HG03575 (cell line): ENCODE results near the gene ARMC2.

Experiments
- ATAC-seq: cut with Tn5 transposase; IDR thresholded peaks from one replicate; pipeline ENCODE4 v1.9.1; 2021; ENCODE audit not compliant: unreplicated experiment, insufficient number of reproducible peaks, low FRiP score; ENCODE audit errors: extremely low read depth

The ARMC2 gene

DNA sequence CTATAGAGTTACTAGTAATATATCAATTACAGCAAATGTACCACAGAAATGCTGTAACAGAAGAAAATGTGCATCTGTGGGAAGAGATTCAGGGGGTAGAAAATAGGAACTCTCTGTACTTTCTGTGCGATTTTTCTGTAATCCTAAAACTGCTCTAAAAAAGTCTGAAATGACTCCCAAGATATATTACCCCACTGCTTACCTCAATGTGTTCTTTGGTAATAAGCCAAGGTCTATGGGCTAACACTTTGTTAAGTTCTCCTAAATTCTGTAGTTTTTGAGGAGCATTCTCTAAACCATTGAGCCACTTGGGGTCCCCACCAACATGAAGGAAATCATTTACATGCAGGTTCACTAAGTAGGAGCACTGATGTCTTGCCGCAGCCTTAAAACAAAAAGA lies 152.1 kb downstream of the ARMC2 start:
- no peak for ATAC-seq

DNA sequence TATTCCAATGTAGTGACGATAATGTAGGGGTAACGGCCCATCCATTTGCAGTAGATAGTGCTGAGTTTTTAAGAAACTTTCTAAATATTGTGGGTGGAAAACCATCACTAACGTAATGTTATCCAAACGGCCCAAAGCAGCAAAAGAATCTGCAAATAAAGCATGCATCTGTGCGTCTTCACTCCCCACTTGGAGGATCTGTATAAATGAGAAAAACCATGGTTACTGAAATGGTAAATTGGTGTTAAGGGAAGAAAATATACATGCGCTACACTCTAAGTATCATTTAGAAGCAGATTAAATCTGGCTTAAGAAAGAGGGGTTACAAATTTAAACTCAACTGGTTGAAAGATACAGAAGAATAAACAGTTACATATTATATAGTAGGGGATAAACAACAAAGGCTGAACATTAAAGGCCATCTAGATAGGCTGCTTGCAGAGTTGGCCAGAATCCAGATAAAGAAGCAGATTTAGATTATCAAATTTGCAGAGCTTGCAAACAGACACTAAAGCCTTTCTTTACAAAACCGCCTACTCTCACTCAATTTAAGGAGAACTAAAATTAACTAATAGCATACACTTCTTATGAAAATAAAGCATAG lies 153.2 kb downstream of the ARMC2 start:
- no peak for ATAC-seq

DNA sequence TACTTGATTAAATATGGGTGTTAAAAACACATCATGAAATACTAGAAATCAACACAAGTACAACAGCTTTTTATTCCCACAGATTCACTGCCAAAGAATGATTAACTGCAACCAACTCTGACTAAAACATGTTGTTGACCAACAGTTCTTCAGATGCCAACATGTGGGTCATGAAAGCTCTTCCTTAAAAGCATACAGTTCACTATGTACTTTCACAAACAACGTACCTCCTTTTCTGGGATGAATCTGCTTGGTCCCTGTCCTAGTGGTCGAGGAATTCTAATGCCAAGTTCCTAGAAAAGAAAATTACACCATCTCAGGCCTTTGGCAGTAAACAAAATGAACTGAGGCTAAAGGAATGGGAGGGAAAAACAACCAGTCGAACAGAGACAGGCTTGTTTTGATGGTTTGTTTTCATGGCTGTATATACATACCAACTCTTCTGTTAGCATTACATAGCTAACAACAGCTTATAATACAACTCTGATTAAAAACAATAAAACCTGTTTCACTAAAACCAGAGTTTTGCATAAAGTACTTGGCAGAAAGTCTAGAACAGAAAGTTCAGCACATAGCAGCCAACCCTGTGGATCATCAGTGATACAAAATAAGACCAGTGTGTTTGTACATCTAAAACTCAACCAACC lies 154.0 kb downstream of the ARMC2 start:
- no peak for ATAC-seq

DNA sequence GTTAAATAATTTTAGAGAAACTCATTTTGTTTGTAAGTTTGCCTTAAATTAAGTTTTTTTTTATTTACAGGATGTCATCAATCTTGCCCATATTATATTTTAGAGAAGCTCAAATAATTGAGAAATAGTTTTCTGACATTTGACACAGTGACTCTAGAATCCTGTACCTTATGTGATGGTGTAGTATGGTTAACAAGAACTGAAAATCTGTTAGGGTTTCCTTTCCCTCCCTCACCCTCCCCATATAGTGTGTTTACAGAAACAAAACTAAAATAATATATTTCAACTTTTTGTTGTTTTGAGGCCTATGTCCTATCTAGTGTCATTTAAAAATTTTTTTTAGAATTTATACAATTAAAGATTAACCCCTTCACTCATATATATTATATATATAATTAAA lies 154.7 kb downstream of the ARMC2 start:
- ATAC-seq = no peak

DNA sequence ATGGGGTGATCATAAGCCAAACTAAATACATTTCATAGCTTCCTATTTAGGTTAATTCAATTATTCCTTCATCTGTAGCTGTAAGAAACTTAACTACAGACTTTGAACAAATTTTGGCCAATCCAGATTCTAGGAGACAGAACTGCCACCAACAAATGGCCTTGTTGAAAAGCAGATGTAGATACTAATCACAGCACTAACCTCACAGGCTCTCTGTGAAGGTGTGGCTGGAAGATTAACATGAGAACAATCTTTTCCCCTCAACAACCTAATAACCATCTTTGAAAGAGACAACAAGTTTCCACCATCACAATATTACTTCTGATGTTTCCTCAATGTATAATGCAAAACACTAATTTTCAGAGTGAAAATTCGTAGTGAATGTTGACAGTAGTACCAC lies 158.6 kb downstream of the ARMC2 start:
- no peak for ATAC-seq

DNA sequence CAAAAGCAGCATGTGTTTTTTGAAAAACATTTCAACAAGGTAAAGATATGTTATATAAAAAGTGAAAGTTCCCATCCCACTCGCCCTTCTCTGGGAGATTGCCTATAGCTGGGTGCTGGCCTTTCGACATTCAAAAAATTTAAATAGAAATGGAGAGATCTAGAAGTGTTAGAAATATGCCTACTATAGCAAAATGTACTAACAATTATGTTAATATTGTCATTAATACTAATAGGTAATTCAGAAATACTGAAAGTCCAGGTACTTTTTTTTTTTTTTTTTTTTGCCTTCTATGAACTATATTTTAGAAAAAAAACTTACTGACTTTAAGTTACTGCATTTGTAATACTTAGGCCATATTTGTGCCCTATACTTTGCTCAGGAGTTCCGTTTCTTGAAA lies 159.3 kb downstream of the ARMC2 start:
- no peak for ATAC-seq

DNA sequence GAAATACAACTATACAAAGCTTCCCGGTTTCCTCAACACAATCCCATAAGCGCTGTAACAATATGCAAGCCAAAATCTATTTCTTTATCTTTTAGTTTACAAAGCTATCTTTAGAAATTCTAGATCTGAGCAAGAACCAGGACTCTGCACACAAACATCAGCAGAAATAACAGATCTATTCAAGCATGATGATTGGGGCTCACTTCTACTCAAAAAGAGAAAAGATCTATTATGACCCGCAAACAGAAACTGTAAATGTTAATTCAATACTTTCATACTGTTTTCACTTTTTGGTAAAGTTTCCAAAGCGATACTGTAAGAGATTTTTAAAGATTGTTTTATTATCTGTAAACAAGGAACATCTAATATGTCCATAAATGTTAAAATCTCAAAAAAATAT lies 159.8 kb downstream of the ARMC2 start:
- no peak for ATAC-seq

DNA sequence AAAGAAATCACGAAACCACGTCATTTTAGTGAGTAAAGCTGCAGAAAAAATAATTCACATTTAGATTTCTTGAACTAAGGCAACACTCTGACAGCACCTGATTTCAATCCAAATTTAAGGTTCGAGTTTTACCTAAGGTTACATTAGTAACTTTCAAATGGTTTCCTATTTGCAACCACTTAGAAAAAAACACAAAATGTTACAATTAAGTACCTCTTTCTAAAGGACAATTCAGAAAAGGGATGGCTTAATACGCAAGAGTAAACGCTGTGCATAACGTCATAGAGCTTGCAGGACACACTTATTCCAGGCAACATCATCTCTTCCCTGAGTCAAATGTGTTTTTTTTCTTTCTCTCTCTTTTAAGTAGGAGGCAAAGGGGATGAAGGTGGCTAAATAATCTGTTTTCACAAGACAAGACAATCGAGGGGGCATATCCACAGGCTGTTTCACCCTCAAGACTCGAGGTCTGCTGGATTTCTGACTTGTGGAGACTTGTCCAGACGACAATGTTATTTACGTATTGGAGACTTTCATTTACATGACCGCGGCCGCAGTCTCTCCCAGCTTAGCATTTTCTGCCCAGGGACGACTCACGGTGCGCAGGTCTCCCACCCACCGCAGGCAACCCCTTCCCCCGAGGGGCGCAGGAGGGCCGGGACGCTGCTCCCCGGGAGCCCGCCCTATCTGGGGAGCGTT lies 160.5 kb downstream of the ARMC2 start:
- no peak for ATAC-seq

DNA sequence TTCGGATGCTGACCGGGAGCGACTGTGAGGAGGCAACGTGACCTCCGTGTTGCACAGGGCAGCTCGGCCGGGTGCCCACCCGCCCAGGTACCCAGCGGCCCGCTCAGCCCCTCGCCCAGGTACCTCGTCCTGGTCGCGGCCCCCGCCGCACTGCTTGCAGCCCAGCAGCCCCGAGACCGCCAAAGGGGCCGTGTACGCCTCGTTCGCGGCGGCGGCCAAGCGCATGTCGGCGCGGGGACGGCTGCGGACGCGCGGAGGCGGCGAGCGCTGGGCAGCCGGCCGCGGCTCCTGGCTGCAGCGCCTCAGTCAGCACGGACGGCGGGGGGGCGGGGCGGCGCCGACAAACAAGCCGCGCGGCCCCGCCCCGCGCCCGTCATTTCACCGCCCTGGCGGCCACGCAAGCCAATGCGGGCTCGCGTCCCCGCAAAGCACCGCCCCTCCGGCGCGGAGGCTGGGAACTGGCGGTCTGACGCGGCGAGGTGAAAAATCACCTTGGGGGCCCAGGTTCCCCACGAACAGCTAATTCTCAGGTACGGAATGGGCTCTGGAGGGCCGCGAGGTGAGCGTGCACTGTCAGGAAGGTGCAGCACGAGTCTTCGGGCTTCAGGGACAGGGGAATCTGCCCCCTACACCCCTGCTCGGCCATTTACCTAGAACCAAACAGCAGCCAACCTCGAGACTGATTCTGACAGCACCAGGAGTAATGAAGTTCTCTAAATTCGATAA lies 161.2 kb downstream of the ARMC2 start:
- no peak for ATAC-seq

DNA sequence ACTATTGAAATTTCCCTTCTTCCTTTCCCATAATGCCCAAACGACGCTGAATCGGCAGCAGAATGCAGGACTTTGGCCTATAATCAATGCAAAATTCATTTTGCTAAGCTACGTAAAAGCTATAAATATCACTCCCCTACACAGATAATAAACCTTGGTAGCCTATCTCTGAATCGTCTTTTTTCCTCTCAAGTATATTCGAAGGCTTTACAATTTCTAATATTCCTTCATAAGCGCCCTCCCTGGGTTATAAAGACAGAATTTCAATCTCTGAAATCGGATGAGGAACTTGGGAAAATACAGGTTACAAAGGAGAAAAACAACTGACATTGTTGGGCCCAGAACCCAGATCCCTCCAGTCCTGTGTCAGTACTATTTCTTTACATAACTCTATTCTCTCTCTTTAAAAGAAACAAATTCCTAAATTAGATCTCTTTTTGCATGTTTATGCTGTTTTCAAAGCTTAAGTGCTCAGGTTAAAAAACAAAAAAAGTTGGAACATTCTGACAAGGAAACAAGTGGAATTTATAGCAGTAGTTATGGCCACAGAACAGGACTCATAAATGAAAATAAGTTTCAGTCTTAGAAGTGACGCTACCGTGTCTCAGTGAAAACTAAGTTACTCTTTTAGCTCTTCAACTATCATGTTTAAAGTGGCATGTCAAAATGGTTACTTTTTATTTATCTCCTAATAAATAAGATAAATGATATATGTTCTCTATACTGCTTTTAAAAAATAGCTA lies 161.9 kb downstream of the ARMC2 start:
- ATAC-seq = no peak

DNA sequence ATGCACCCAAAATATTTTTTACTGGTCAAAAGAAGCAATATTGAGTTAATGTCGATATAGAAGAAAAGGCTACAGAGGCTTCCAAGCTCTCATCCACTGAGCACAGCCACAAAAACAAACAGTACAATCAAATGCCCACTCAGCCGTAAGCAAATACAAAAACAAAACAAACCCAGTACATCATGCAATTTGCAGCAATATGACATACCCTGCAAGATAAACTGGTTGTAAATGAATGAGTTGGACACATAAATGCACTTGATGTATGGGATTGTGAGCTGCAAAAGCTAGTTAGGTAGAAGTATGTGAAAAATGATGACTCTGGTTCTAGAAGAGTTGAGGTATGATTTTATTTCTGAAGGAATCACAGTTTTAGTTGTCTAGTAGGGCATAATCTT lies 162.5 kb downstream of the ARMC2 start:
- ATAC-seq = no peak

DNA sequence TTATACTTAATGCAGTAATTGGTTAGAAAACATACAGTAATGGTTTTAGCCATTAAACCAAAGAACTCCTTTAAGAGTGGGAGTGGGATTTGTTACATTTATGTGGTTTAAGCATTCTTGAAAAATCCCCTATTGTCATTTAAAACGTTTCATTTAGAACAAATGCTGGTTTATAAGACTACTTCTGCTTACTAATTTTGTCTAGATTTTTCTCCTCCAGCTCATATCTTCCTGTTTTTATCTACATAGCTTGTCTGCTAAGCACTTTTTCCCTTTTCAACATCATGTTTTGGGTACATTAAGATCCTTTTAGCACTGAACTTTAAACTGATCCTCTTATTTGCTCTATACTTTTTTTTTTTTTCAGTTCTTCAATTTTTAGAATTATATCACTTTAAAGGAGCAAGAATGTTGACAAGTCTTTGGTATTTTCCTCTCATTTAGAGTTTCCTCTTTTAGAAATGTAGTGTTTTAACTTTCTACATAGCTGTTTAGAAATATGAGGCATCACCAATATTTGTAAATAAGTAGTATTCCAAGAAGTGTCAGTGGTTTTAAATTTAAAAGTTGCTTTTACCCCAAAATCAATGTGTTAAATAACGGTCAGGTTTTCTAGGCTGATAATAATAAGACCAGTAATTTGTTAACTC lies 165.6 kb downstream of the ARMC2 start:
- ATAC-seq = no peak

DNA sequence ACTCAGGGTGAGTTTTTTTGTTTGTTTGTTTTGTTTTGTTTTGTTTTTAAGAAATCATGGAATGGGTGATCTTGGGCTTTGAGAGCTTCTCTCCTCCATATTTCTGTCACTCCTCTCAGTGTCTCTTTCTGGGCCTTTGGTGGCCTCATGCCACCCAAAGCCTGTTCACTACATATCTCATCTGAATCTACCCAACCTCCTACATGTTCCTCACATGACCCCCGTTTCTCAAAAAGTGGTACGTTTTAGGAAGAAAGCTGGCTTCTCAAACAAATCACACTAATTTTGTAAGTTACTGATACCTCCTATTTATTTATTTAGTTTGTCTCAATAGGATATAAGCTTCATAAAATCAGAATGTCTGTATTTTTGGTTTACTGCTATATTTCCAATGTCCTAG lies 166.4 kb downstream of the ARMC2 start:
- no peak for ATAC-seq

DNA sequence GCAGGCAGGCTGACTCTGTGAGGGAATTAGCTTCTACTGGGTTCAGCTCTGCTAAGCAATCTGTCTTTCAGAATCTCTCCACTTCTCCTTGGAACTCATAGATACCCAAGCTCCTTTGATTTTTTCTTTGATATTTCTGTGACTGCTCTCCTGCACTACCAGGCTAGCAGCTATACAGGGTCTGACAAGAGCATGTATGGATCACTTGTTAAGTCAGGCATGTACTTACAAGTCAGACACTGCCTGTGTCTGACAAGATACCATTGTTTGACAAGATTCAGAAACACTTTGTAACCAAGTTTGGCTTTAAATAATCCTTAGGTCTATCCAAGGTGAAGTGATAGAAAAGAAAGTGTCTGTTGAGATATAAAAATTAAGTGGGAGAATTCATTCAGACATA lies 167.0 kb downstream of the ARMC2 start:
- no peak for ATAC-seq

DNA sequence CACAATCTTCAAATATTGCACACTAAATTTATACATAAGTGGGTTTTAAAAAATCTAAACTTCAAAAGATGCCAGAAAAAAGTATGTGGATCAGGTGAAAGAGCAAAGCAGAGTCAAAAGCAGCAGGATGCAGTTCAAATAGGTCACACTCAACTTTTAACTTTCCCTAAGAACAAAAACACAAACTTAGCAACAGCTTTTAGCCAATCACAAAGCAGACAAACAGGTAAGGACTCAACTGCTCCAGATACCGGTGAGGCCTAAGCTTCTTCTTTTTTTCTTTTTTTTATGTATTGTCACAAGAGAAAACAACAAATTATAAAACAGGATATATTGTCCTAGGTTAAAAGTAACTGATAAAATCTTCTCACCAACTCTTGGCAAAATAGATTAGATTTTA lies 171.7 kb downstream of the ARMC2 start:
- ATAC-seq = no peak

DNA sequence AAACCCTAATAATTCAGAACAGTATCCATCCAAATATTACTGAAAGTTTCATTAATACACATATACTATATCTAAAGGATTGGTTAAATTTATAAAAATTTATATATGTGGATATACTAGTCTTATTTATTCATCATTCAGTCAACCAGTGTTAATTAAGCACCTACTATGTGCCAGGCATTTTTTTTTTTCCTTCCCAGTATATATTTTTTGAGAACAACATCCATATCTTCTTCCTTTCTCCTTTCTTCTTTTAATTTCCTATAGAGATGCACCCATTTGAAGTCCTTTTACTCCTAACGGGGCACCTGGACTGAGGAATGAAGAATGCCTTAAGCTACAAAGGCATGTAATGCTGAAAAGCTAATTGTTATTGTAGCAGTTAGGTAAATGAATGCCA lies 173.6 kb downstream of the ARMC2 start:
- no peak for ATAC-seq

DNA sequence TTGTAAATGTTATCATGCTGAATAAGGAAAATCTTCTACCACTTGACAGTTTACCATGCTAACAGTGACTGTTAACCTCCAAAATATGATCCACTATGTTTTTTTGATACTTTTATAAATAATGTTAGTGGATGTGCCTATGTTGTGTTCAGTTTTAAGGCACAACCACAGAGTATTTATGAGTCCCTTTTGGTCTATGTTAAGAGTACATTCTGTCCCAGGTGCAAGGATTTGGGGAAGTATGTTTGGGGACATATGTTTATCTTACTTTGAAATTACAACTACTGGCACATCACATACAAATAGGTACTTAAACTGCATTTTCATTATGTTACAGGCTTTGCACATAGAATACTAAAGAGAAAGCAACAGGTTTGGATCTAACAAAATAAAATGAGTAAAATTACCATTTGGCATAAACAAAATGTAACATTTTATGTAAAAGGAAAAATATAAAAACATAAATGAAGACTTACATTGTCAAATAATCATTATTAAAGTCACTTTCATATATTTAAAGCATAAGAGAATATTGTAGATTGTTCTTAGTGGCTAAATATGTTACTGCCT lies 175.2 kb downstream of the ARMC2 start:
- ATAC-seq = no peak
